ENCODE measurements around the gene TGFBR3. TPM values are rescaled to one million over a fixed set of nuclear protein-coding genes. Genes with fewer than 3 reads are reported as not detected.

The TGFBR3 gene
- total RNA-seq, 1 experiment from 2014 or later, result 2.4 TPM

DNA sequence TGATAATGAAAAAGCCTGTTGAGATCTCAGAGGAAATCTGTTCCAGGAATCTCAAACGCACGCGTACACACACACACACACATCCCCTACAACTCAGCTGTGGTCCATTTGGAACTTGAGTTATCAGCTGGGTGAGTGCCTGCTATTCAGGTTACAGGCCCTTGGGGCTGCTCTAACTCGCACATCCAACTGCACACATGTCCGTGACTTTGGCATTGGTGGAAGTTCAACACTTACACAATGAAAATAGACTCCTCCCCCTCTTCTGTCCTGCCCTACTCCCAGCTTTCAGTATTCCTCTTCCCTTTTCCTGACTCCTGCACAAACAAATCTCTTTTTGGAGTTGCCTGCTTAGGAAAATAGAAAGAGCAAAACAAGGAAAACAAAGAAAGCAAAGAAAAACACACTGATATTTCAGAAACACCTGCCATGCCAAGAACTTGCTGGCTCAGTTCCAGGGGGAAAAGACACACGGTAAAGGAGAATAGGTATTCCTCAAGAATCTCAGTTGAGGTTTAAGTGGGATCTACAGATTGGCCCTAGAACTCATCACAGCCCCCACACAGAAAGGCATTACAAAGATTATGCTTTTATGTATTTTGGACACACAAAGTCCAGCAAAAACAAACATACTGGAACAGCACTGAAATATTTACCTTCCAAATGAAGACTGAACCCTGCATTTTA is 140.9 kb downstream of the TGFBR3 start:
- H3K4ac ChIP-seq (ENCODE audit: low read depth, low read length), result no peak overlapping the region
- H3K27ac ChIP-seq (ENCODE audit: insufficient read length, low read depth, low read length), result no peak overlapping the region

More for the DNA sequence above, 140.9 kb downstream of the TGFBR3 start:
- H3K27me3 Mint-ChIP-seq (ENCODE audit: low read depth), result no peaks in the 10 kb centered on the region; the same call in 1 of the 2 replicates
- Histone ChIP-seq H3K18ac (ENCODE audit: insufficient read length, low read depth, low read length) (no peak overlapping the region), H3K79me2 (ENCODE audit: insufficient read depth, low read length) (no peaks in the 10 kb centered on the region), H2BK12ac (ENCODE audit: insufficient read length, low read depth, low read length) (no peak overlapping the region), H2AFZ (ENCODE audit: low read length) (no peak overlapping the region), H3K9me3 (ENCODE audit: control insufficient read depth, low read depth, low read length) (peaks cover 7% of the 10 kb centered on the region), H4K5ac (ENCODE audit: insufficient read length, low read depth, low read length) (no peak overlapping the region), H2BK120ac (ENCODE audit: low read depth, low read length, poor library complexity, severe bottlenecking) (no peak overlapping the region), H3K9ac (ENCODE audit: extremely low read depth, insufficient read length, low read length) (no peak overlapping the region), H4K20me1 (ENCODE audit: control insufficient read depth, insufficient read depth, insufficient read length) (no peaks in the 10 kb centered on the region), H2AK5ac (ENCODE audit: insufficient read length, low read length) (no peak overlapping the region), H3K79me1 (ENCODE audit: insufficient read depth, low read depth, low read length, poor library complexity, severe bottlenecking) (no peaks in the 10 kb centered on the region), H3K23me2 (ENCODE audit: insufficient read length, low read depth, low read length, poor library complexity, severe bottlenecking) (no peaks in the 10 kb centered on the region), H3K4me1 (ENCODE audit: insufficient read depth, low read length) (no peaks in the 10 kb centered on the region), H4K8ac (replicated peaks; ENCODE audit: insufficient read length, low read depth, low read length) (no peak overlapping the region), H3K27me3 (ENCODE audit: insufficient read depth, low read length) (no peaks in the 10 kb centered on the region), H2BK15ac (ENCODE audit: low read depth, low read length) (no peak overlapping the region), H3T11ph (ENCODE audit: low read length) (no peak overlapping the region), H4K91ac (ENCODE audit: insufficient read length, low read depth, low read length) (no peak overlapping the region), H2BK5ac (ENCODE audit: insufficient read length, low read length) (no peak overlapping the region), H3K4me2 (ENCODE audit: insufficient read depth, insufficient read length, low read length) (no peak overlapping the region), H2BK20ac (ENCODE audit: low read depth, low read length, poor library complexity, severe bottlenecking) (no peak overlapping the region), H3K23ac (ENCODE audit: insufficient read length, low read depth, low read length) (no peak overlapping the region), H3K14ac (ENCODE audit: insufficient read depth, low read length) (no peak overlapping the region; the same call in 1 of the 2 replicates), H3K56ac (ENCODE audit: insufficient read length, low read depth, low read length) (no peak overlapping the region)
- no peak for DNase-seq
- peaks cover 3 to 6% of the 10 kb centered on the region in 2 experiments; a peak in 2 of 4 replicates for H3K4me1 Mint-ChIP-seq
- H3K4me3 Mint-ChIP-seq, result no peak overlapping the region
- no CpG with 5 or more reads among the region's 6 CpGs for WGBS (ENCODE audit: extremely low coverage, insufficient read length, low lambda C conversion rate)
- H3K9me3 Mint-ChIP-seq, result peaks cover 16 to 17% of the 10 kb centered on the region in 2 experiments
- peaks cover 4 to 19% (median 8%) of the 10 kb centered on the region in 3 experiments for H3K36me3 Mint-ChIP-seq (ENCODE audit: insufficient read depth in 1 of 3, low read depth in 3 of 3)
- TF ChIP-seq CTCF (conservative IDR thresholded peaks at IDR 0.05), result no peak
- no peak overlapping the region; a peak in 1 of 7 replicates for H3K27ac Mint-ChIP-seq
